Thyroid gland (tissue), 4 donors: ENCODE measurements around the gene SLC27A4.

Source experiments
- POLR2A ChIP-seq, 2 donors: fragments of 450-650 bp; IDR thresholded peaks; one replicate each; pipeline ENCODE4 v1.6.1; 2017; ENCODE audit warnings: antibody characterized with exemption in 2 of 2, mild to moderate bottlenecking in 2 of 2, moderate library complexity in 1 of 2
- TF ChIP-seq, protein P1 (sequence below), 6 experiments: fragments of 200-600 bp in 3 of 6; fragments of 450-650 bp in 3 of 6; sonication (generic) in 3 of 6; IDR thresholded peaks; one replicate each; pipeline ENCODE4 v1.5.1; 2016 to 2019; ENCODE audit warnings: antibody characterized with exemption in 6 of 6, mild to moderate bottlenecking in 2 of 6, inconsistent platforms in 1 of 6, moderate library complexity in 1 of 6

DNA sequence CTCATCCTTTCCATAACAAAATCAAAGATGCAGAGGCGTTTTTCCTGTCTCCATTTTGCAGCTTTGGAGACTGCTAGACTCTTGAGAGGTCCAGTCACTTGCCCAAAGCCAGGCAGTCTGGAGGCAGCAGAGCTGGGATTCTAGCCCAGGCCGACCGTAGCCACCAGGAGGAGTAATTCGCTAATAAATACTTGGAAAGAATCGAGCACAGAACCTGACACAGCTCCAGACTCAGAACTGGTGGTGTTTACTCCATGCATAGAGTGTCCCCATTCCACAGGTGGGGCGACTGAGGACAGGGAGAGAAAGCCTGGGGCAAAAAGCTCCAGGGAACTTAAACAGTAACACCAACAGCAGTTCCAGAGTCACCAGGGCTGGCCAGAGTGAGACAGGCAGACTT, 69.7 kb downstream of the SLC27A4 start:
- TF ChIP-seq, protein P1, sequence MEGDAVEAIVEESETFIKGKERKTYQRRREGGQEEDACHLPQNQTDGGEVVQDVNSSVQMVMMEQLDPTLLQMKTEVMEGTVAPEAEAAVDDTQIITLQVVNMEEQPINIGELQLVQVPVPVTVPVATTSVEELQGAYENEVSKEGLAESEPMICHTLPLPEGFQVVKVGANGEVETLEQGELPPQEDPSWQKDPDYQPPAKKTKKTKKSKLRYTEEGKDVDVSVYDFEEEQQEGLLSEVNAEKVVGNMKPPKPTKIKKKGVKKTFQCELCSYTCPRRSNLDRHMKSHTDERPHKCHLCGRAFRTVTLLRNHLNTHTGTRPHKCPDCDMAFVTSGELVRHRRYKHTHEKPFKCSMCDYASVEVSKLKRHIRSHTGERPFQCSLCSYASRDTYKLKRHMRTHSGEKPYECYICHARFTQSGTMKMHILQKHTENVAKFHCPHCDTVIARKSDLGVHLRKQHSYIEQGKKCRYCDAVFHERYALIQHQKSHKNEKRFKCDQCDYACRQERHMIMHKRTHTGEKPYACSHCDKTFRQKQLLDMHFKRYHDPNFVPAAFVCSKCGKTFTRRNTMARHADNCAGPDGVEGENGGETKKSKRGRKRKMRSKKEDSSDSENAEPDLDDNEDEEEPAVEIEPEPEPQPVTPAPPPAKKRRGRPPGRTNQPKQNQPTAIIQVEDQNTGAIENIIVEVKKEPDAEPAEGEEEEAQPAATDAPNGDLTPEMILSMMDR (IDR thresholded peaks at IDR 0.05) = no peak
- TF ChIP-seq POLR2A (IDR thresholded peaks at IDR 0.05) = no peak
